ENCODE results near the gene KCNQ5. TPM values are rescaled to one million over a fixed set of nuclear protein-coding genes. Genes with fewer than 3 reads are reported as not detected.

KCNQ5 gene
- total RNA-seq, 2 donors from 2014 or later, result 7.3 to 9.6 TPM

GRCh38 chr6:72822691-72823090 lies 200.8 kb downstream of the KCNQ5 start:
- H3K36me3 Mint-ChIP-seq, result peaks cover 0 to 2% of the 10 kb centered on the region in 2 donors
- no peaks in the 10 kb centered on the region for H3K9me3 Mint-ChIP-seq
- DNase-seq (ENCODE audit: low spot score in 2 of 2) (no peak), ATAC-seq (no peak)
- no peak overlapping the region for H3K27ac Mint-ChIP-seq

GRCh38 chr6:72824833-72825232 lies 203.0 kb downstream of the KCNQ5 start:
- Mint-ChIP-seq H3K36me3 (peaks cover 14 to 21% of the 10 kb centered on the region in 2 donors), H3K27ac (peak overlapping the region; percentile 21 to 89), H3K9me3 (peaks cover 0 to 12% of the 10 kb centered on the region in 2 donors)
- DNase-seq (ENCODE audit: low spot score in 2 of 2), result no peak
- peak; percentile 28 to 67 for ATAC-seq

- ATAC-seq, result peak; percentile 51 to 60
- H3K36me3 Mint-ChIP-seq, result peaks cover 14 to 21% of the 10 kb centered on the region in 2 donors
Observed at GRCh38 chr6:72825315-72825911, 203.5 kb downstream of the KCNQ5 start.

GRCh38 chr6:72826037-72826436 lies 204.2 kb downstream of the KCNQ5 start:
- ATAC-seq, result peak; percentile 91 to 93
- no peak for DNase-seq (ENCODE audit: low spot score in 2 of 2)
- peaks cover 14 to 21% of the 10 kb centered on the region in 2 donors for H3K36me3 Mint-ChIP-seq
- peak overlapping the region; percentile 21 to 51 for H3K27ac Mint-ChIP-seq
- peaks cover 0 to 12% of the 10 kb centered on the region in 2 donors for H3K9me3 Mint-ChIP-seq

More at GRCh38 chr6:72825315-72825911, 203.5 kb downstream of the KCNQ5 start:
- H3K27ac Mint-ChIP-seq, result peak overlapping the region; percentile 21 to 89
- no peak for DNase-seq (ENCODE audit: low spot score in 2 of 2)
- H3K9me3 Mint-ChIP-seq, result peaks cover 0 to 12% of the 10 kb centered on the region in 2 donors

GRCh38 chr6:72826744-72827438 lies 205.0 kb downstream of the KCNQ5 start:
- DNase-seq (ENCODE audit: low spot score in 2 of 2) (no peak), ATAC-seq (no peak)
- Mint-ChIP-seq H3K27ac (peak overlapping the region in 1 of 2 donors; percentile 65), H3K9me3 (peaks cover 0 to 12% of the 10 kb centered on the region in 2 donors), H3K36me3 (peaks cover 14 to 21% of the 10 kb centered on the region in 2 donors)

GRCh38 chr6:72828904-72829303 lies 207.0 kb downstream of the KCNQ5 start:
- H3K27ac Mint-ChIP-seq, result no peak overlapping the region
- peaks cover 0 to 12% of the 10 kb centered on the region in 2 donors for H3K9me3 Mint-ChIP-seq
- H3K36me3 Mint-ChIP-seq, result peaks cover 14 to 21% of the 10 kb centered on the region in 2 donors
- ATAC-seq (no peak), DNase-seq (ENCODE audit: low spot score in 2 of 2) (no peak)

- DNase-seq (ENCODE audit: low spot score in 2 of 2) (no peak), ATAC-seq (peak in 1 of 2 donors; percentile 68)
- Mint-ChIP-seq H3K9me3 (peaks cover under 1 to 12% of the 10 kb centered on the region in 2 donors), H3K27ac (no peak overlapping the region), H3K36me3 (peaks cover 14 to 21% of the 10 kb centered on the region in 2 donors)
Observed at GRCh38 chr6:72832271-72832670, 210.4 kb downstream of the KCNQ5 start.

GRCh38 chr6:72835749-72836148 lies 213.9 kb downstream of the KCNQ5 start:
- no peak for ATAC-seq
- no peaks in the 10 kb centered on the region for H3K36me3 Mint-ChIP-seq
- no peak overlapping the region for H3K27ac Mint-ChIP-seq
- H3K9me3 Mint-ChIP-seq, result peaks cover 0 to 3% of the 10 kb centered on the region in 2 donors
- DNase-seq (ENCODE audit: low spot score in 2 of 2), result no peak

GRCh38 chr6:72836971-72837370 lies 215.1 kb downstream of the KCNQ5 start:
- no peak for ATAC-seq
- no peak overlapping the region for H3K27ac Mint-ChIP-seq
- H3K9me3 Mint-ChIP-seq, result peaks cover 0 to 3% of the 10 kb centered on the region in 2 donors
- H3K36me3 Mint-ChIP-seq, result no peaks in the 10 kb centered on the region
- no peak for DNase-seq (ENCODE audit: low spot score in 2 of 2)

- no peak overlapping the region for H3K27ac Mint-ChIP-seq
- peaks cover 0 to 3% of the 10 kb centered on the region in 2 donors for H3K9me3 Mint-ChIP-seq
- DNase-seq (ENCODE audit: low spot score in 2 of 2) (no peak), ATAC-seq (no peak)
- no peaks in the 10 kb centered on the region for H3K36me3 Mint-ChIP-seq
Observed at GRCh38 chr6:72841195-72841594, 219.3 kb downstream of the KCNQ5 start.

- H3K9me3 Mint-ChIP-seq, result peaks cover 0 to 3% of the 10 kb centered on the region in 2 donors
- no peak for ATAC-seq
- no peak overlapping the region for H3K27ac Mint-ChIP-seq
- no peaks in the 10 kb centered on the region for H3K36me3 Mint-ChIP-seq
- DNase-seq (ENCODE audit: low spot score in 2 of 2), result no peak
Observed at GRCh38 chr6:72842140-72842539, 220.3 kb downstream of the KCNQ5 start.

GRCh38 chr6:72844614-72845013 lies 222.8 kb downstream of the KCNQ5 start:
- H3K9me3 Mint-ChIP-seq, result peaks cover 0 to 3% of the 10 kb centered on the region in 2 donors
- no peak for ATAC-seq

GRCh38 chr6:72849346-72849745 lies 227.5 kb downstream of the KCNQ5 start:
- H3K9me3 Mint-ChIP-seq, result peaks cover 0 to 3% of the 10 kb centered on the region in 2 donors
- H3K36me3 Mint-ChIP-seq, result peaks cover 0 to 12% of the 10 kb centered on the region in 2 donors
- DNase-seq (ENCODE audit: low spot score in 2 of 2), result no peak
- H3K27ac Mint-ChIP-seq, result no peak overlapping the region
- ATAC-seq, result no peak

More at GRCh38 chr6:72844614-72845013, 222.8 kb downstream of the KCNQ5 start:
- DNase-seq (ENCODE audit: low spot score in 2 of 2), result no peak
- Mint-ChIP-seq H3K27ac (no peak overlapping the region), H3K36me3 (peaks cover 0 to 12% of the 10 kb centered on the region in 2 donors)

GRCh38 chr6:72850040-72850439 lies 228.2 kb downstream of the KCNQ5 start:
- H3K27ac Mint-ChIP-seq, result no peak overlapping the region
- ATAC-seq (no peak), DNase-seq (ENCODE audit: low spot score in 2 of 2) (no peak)
- peaks cover 0 to 12% of the 10 kb centered on the region in 2 donors for H3K36me3 Mint-ChIP-seq
- H3K9me3 Mint-ChIP-seq, result peaks cover 0 to 3% of the 10 kb centered on the region in 2 donors

GRCh38 chr6:72850469-72850868 lies 228.6 kb downstream of the KCNQ5 start:
- H3K36me3 Mint-ChIP-seq, result peaks cover 0 to 12% of the 10 kb centered on the region in 2 donors
- DNase-seq (ENCODE audit: low spot score in 2 of 2) (no peak), ATAC-seq (no peak)
- H3K27ac Mint-ChIP-seq, result no peak overlapping the region
- peaks cover 0 to 3% of the 10 kb centered on the region in 2 donors for H3K9me3 Mint-ChIP-seq

- Mint-ChIP-seq H3K9me3 (no peaks in the 10 kb centered on the region), H3K36me3 (no peaks in the 10 kb centered on the region), H3K27ac (no peak overlapping the region)
- ATAC-seq (no peak), DNase-seq (ENCODE audit: low spot score in 2 of 2) (no peak)
Observed at GRCh38 chr6:72855471-72855870, 233.6 kb downstream of the KCNQ5 start.

- ATAC-seq (no peak), DNase-seq (ENCODE audit: low spot score in 2 of 2) (no peak)
- no peaks in the 10 kb centered on the region for H3K9me3 Mint-ChIP-seq
- no peak overlapping the region for H3K27ac Mint-ChIP-seq
- no peaks in the 10 kb centered on the region for H3K36me3 Mint-ChIP-seq
Observed at GRCh38 chr6:72856801-72857200, 234.9 kb downstream of the KCNQ5 start.
